NCI-H146 treated with DMSO at 0.1 percent for 48 hours (cell line): ENCODE measurements around the gene PYGB.
A peak's percentile ranks its signal among the peaks of the same experiment; 100 is the strongest.

Experiments used
- DNase-seq: peaks from one replicate; lab custom pipeline; 2025; ENCODE audit not compliant: unreplicated experiment; lab: John Stamatoyannopoulos, UW

PYGB gene

DNA sequence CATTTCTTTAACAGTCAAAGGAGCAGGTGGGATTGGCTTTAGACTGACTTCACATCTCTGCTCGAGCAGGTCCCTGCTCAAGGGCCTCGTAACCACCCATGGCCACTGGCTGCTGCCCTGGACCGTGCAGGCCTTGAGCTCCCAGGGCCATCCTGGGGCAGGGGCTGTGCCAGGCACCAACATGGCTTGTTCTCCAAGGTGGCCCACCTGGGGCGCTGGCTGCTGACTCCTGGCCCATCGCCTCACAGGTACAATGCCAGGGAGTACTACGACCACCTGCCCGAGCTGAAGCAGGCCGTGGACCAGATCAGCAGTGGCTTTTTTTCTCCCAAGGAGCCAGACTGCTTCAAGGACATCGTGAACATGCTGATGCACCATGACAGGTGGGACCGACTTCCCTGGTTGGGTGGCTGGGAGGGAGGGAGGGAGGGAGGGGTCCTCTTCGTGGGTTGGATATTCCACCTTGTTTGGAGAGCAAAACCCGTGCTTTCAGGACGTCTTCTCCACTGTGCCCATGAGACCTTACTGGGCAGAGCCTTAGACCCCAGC is 46.1 kb downstream of the PYGB start:
- DNase-seq: no peak

DNA sequence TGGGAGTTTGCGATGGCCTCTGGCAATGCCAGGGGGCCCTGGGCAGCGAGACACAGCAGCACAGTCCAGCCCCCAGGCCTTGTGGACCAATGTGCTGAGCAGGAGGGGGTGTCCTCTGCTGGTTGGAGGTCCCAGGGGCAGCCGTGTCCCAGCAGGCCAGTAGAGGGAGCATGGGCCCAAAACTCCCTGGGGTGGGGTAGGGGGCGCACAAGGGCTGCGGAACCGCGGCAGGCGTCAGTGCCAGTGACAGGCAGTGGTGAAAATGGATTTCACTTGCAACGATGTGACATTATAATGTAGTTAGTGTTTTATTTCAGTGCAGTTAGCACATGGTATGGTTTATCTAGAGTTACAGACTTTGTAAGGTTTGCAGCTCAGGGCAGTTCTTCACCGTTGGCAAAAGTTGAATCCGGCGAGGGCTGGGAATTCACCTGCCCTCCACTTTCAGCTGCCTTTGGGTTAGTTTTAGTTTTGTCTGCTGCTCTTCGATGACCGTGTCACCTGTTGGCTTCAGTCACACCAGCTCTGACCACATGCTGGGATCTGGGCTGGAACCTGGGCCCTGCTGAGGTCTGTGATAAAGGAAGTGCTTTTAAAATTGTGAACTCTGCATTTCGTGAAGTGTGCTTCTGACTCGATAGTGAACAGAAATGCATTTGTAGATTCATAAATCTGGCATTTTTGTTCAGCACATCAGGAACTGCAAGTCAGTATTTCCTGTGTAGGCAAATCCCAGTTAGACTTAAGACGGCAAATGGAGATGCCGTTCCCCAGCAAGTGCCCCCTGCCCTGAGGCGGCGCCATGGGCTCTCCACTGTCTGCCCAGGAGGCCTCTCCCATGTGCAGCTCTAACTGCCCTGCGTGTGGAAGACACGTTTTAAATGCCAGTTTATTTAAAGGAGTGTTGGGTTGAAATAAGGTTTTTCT is 46.8 kb downstream of the PYGB start:
- DNase-seq: no peak

DNA sequence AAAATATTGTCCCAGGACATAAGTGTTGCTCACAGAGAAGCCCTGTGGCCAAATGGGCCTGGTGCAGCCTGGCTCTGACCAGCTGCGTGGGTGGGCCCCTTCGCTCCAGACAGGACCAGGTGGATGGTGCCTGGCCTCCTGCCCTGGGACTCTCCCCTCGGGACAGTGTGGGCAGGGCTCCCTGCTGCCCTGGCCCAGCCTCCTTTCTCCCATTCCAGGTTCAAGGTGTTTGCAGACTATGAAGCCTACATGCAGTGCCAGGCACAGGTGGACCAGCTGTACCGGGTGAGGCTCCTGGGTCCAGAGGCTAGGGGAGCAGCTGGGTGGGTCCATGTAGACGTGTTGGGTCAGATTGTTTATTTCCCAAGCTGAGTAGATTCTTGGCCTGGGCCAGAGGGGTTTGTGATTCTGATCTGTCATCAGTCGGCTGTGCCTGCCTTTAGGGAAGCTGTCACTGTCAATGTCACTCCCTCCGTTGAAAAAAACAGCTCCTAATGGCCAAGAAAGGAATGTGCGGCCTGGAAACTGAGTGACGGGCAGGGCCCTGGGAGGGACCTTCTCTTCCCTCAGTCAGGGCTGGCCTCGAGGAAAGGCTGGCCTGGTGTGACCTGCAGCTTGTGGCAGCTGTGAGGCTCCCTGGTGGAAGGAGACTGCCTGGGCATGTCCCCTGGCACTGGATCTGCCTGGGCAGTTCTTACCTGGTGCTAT is 47.7 kb downstream of the PYGB start:
- DNase-seq: no peak

DNA sequence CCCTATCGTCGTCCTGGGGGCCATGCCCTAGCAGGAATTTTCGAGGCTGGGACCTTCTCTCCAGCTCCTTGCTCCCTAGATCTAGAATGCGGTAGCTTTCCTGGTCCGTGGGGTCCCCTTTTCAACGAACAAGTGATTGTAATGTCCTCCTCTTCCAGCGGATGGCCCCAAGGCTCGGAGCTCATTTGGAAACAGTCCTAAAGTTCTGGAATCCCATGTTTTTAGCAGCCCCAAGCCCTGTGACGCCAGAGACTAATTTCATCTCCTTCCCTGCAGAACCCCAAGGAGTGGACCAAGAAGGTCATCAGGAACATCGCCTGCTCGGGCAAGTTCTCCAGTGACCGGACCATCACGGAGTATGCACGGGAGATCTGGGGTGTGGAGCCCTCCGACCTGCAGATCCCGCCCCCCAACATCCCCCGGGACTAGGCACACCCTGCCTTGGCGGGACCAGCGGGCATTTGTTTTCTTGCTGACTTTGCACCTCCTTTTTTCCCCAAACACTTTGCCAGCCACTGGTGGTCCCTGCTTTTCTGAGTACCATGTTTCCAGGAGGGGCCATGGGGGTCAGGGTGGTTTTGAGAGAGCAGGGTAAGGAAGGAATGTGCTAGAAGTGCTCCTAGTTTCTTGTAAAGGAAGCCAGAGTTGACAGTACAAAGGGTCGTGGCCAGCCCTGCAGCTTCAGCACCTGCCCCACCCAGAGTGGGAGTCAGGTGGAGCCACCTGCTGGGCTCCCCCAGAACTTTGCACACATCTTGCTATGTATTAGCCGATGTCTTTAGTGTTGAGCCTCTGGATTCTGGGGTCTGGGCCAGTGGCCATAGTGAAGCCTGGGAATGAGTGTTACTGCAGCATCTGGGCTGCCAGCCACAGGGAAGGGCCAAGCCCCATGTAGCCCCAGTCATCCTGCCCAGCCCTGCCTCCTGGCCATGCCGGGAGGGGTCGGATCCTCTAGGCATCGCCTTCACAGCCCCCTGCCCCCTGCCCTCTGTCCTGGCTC is 48.5 kb downstream of the PYGB start:
- peak; percentile 19 for DNase-seq

DNA sequence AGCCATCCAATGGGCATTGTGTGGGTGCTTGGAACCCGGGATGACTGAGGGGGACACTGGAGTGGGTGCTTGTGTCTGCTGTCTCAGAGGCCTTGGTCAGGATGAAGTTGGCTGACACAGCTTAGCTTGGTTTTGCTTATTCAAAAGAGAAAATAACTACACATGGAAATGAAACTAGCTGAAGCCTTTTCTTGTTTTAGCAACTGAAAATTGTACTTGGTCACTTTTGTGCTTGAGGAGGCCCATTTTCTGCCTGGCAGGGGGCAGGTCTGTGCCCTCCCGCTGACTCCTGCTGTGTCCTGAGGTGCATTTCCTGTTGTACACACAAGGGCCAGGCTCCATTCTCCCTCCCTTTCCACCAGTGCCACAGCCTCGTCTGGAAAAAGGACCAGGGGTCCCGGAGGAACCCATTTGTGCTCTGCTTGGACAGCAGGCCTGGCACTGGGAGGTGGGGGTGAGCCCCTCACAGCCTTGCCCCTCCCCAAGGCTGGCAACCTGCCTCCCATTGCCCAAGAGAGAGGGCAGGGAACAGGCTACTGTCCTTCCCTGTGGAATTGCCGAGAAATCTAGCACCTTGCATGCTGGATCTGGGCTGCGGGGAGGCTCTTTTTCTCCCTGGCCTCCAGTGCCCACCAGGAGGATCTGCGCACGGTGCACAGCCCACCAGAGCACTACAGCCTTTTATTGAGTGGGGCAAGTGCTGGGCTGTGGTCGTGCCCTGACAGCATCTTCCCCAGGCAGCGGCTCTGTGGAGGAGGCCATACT is 49.4 kb downstream of the PYGB start:
- DNase-seq: peak; percentile 30

DNA sequence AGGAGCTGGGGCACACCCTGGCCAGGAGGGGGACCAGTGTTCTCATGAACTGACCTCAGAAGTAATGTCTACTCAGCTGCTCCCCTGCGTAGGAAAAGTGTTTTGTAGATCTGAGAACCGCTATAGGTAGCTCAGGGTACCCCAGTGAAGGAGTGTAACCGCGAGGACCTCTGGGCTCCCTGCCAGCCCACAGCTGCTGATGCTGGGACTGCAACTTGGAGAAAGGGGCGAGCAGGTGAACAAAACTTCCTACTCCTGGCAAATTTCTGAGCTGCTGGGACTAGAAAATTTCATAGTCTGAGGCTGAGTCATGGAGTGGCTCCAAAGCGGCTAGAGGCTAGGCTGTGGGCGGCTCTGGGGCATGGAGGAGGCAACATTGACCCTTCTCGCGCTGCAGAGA is 51.9 kb downstream of the PYGB start:
- no peak for DNase-seq

DNA sequence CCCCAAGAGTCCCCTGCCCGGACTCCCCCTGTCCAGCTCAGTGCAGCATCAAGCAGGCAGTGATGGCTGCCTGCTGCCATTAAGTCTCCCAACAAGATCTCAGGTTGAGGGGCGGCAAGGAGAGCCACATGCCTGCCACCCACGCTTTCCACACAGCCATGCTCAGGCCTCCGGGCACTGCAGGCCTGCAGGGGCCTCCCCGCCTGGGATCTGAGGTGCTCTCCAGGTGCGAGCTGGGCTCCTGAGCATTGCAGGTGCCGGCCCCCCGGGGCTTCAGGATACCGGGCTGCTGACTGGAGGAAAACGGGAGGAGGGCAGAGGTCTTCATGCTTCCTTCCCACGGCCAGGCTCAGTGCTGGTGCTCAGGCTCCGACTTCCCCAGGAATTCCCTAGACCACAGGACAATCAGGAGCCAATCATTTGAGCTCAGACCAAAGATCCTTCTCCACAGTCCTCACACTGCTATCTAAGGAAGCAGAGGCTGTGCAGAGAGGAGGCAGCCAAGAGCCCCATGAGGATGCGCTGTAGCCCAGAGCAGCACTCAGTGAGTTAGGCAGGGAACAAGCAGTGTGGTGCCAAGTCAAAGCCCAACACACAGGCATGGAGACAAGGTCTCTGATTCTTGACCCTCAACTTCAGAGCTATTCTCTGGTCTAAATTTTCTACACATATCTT is 52.7 kb downstream of the PYGB start:
- no peak for DNase-seq

DNA sequence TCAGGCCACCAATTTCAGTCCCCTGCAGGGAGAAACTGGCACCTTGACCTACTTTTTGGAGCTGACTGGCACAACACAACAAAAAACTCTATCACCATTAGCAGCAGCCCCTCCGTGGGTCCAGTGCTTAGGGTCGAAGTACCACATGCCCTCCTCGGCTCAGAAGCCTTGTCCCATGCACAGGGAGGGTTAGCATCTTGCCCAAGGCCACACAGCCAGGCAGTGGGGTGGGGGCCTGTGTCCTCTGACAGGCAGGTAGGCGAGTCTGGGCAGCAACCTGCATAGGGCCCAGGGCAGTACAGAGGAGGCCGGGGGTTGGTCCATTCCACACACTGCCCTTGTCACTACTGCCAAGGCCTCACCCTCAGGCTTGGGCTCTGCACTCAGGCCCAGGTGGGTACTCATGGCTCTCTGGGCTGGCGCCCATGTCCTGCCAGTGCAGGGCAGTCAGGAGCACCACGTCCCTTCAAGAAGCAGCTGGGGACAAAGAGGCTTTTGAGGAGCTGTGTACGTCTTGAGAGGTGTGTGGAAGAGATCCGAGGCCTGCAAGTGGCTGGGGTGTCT is 53.6 kb downstream of the PYGB start:
- DNase-seq: no peak

DNA sequence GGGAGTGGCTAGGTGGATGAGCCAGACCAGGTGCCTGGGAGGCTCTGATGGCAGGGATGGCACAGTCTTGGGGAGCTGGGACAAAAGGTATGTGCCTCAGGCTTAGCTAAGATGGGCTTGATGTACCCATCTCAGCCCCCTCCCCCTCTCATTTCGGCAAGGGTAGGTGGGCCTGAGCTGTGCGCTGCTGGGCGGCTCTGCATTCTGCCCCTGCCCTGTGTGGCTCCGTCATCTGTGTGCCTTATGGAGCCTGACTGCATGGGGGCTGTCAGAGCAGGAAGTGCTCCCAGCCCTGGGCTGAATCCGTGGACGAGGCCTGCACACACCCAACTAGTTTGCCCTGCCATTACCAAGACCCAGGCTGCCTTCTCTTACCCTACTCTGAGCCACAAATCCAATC is 54.7 kb downstream of the PYGB start:
- DNase-seq: no peak

DNA sequence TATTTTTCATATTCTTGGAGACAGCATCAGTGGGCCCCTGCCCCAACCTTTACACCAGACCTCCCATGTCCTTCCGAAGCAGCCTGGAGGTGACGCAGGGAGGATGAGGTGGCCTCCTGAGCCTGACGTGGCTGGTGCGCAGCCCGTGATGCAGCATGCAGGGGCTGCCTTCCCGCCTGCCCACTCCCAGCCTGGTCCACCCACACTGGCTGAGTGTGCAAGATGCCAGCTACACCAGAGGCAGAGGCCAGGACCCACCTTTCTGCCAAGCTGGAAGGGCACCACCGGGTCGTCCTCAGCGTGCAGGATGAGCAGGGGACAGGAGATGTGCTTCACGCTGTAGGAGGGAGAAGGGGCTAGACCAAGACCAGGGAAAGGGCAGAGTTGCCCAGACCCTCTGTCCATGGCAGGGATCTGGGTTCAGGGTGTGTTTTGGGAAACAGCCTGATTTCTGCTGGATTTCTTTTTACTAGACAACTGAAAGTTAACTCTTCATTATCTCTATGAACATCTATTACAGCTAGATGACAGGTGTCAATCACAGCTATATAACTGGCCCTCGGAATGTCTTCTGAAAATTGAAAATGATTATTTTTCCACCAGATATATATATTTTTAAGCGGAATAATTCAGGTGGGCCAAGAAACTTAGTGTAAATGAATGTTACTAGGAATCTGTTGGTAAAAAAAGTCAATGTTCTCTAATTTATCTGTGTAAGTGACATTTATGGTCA is 55.6 kb downstream of the PYGB start:
- no peak for DNase-seq

DNA sequence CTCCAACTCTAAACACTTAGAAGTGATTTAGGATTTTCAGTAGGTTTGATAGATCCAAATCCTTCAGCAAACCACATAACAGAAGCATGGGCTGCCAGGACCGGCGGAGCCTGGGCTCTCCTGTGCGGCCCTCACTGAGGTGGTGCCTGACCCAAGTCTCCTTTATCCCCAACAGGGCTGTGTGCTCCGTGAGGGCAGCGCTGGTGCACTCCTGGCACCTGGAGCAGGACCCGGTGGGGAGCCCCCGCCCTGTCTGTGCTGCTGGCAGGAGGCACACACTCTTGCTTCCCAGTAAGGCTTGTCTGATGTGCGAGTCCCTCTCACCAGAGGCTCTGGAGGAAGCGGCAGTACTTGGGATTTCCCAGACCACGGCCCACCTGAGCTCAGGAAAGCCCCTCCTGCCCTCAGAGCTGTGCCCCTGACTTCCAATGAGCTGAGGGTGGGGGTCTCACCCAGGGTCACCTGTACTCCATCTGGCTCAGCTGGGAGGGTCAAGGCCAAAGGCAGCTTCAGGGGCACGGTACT is 56.2 kb downstream of the PYGB start:
- DNase-seq: no peak

DNA sequence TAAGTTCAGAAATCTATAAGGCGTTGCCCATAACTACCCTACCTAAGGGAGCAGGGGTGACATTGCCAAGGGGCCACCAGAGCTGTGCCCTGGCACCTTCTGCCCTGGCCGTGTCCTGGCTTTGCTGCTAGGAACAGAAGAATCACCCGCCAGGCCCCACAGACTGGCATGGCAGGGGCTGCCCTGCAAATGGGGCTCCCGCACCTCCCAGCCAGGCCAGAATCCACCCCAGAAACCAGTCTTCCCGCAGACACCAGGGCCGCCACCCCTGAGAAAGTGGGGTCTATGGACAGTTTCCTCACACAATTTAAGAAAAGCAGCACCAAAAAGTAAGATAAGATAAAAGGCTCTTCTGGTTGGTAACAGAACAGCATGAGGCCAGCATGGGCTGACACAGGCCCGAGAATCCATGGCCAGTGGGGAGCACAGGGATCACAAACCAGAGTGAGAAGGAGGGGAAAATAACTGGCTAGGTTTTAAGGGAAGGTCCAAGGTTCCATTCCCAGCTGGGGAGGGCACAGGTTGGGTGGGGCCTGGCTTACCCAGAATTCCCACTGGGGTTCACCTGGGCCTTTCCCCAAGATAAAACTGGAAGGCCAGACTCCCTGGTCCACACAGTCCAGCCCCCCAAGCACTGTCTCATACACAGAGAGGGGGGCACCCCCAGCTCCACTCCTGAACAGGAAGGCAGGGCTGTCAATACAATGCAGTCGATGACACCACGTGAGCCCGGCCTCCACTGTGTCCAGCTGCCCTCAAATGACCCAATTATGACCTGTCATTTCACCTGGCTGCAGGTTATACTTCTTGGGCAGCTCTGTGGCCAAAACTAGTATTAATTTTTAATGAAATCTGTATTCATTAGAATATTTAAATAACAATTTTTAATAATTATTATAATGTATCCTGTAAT is 59.4 kb downstream of the PYGB start:
- no peak for DNase-seq

DNA sequence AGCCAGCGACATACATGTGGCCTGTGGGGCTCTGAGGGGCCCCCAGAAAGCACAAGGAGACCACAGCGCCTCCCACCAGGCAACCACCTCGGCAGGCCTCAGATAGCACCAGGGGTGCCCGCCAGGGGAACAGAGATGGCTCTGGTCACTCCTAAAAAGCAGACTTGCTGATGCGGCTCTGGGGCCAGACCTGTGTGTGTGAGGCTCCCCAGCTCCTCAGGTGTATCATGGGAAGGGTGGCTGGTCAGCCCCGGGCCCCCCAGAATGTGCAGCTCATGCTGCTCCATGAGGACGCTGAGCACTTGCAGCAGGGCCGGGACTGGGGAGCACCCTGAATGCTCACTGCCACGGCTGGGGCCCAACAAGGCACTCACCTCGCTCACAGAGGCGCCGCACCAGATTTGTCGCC is 60.2 kb downstream of the PYGB start:
- DNase-seq: no peak

DNA sequence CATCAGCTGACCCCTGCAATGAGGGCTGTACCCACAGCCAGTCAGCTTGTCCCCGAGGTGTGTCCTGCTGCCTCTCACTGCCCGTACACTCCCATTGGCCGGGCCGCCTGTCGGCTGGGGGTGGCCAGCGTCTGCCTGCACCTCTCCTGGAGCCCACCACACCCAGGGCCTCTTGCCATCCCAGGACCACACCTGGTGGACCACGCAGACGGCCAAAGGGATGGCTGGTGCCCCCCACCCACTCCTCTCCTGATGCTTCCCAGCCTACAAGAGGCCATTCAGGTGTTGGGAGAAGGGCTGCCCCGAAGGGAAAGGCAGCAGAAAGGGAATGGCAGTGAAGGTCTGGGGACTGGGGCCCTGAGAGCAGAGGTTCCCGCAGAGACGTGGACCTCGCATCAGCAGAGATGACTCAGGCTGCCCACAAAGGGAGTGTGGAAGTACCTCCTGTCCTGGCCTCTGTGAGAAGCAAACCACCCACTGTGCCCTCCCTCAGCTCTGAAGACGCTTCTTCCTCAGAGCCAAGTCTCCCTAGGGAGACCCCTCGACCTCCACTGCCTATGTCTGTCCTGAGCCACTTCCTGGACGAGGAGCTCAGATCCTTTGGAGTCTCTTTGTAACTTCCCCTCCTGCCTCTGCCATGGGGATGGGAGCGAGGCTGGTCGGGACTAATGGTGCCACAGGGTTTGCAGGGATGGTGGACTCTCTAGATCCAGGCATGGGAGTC is 60.9 kb downstream of the PYGB start:
- no peak for DNase-seq

DNA sequence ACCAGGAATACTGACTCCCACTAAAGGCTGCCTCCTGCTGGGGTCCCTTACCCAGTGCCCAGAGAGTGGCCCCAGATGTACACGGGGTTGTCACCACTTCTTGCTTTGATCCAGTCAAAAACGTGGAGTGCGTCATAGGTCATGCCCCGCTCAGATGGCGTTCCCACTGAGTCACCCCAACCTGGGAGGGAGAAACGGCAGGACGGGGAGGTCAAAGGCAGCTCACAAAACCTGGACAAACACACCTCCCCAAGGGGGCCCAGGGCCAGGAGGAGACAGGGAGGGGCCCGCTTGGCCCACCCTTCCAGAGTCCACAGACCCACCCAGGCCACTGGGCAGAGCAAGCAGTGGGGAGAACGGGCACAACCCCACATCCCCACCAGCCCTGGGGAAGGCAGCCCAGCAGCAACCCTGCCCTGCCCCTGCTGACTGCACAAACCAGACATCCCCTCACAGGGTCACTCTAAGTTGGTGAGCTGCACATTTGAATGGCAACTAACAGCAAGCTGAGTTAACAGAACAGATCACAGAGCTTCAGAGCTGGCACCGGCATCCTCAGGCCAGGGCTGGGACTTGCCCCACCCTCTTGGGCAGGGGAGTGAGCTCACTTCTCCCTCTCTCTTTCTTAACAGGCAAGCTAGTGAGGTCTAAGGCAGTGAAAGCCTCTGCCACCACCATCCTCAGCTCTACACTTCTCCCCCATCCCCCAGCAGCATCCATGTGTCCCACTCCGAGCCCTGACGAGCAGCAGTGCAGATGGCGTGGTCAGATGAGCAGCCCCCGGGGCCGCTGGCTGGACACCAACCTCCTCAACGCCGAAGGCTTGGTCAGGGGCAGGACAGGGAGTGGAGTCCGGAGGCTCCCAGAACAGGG is 61.7 kb downstream of the PYGB start:
- DNase-seq: no peak
